A549 treated with ZK216348 at 1 μM for 4 hours (cell line): Measurements from ENCODE around the gene OR2AP1. TPM values are rescaled to one million over a fixed set of nuclear protein-coding genes. Genes with fewer than 3 reads are reported as not detected.

Experiments
- total RNA-seq: library from RNA; stranded (reverse); fragments of 200-300 nt; extraction: Qiagen RNA extraction; gene quantifications from 5 replicates; pipeline ENCODE4 v1.2.3, GENCODE V29; 2022; ENCODE audit warnings: low read depth

OR2AP1 gene
- not detected in 5 replicates for total RNA-seq

GRCh38 chr12:55572168-55572567 is at the start of gene OR2AP1:
TSS of gene OR2AP1 (plus strand) at chr12:55572468. CDS start at chr12:55574415, 1,947 bp downstream.

GRCh38 chr12:55549302-55549701 is 23.0 kb upstream of the OR2AP1 start, which contains the start of gene OR6C4:
TSS of gene OR6C4 (plus strand) at chr12:55549602. CDS start at chr12:55551227, 1,625 bp downstream.

Other genes starting within 250 kb of the OR2AP1 start
- not detected in 5 replicates for gene OR6C3, start 241.7 kb upstream of the OR2AP1 start, total RNA-seq
- not detected in 5 replicates for gene OR6C75, start 209.5 kb upstream of the OR2AP1 start, total RNA-seq
- not detected in 5 replicates for gene OR6C65, start 171.9 kb upstream of the OR2AP1 start, total RNA-seq
- not detected in 5 replicates for gene OR6C76, start 146.2 kb upstream of the OR2AP1 start, total RNA-seq
- gene OR6C2, start 128.4 kb upstream of the OR2AP1 start, total RNA-seq: not detected in 5 replicates
- gene OR6C70, start 102.3 kb upstream of the OR2AP1 start, total RNA-seq: not detected in 5 replicates
- gene OR6C68, start 80.1 kb upstream of the OR2AP1 start, total RNA-seq: not detected in 5 replicates
- gene OR6C4, start 22.9 kb upstream of the OR2AP1 start, total RNA-seq: not detected in 5 replicates
- gene OR10P1, start 64.4 kb downstream of the OR2AP1 start, total RNA-seq: not detected in 5 replicates
- gene ITGA7, start 135.4 kb downstream of the OR2AP1 start, total RNA-seq: 0.88 to 2.2 TPM (median 1.7 TPM) in 5 replicates
- gene BLOC1S1, start 143.6 kb downstream of the OR2AP1 start, total RNA-seq: 115 to 152 TPM (median 141 TPM) in 5 replicates
- gene RDH5, start 147.9 kb downstream of the OR2AP1 start, total RNA-seq: 1.3 to 3.7 TPM (median 2.9 TPM) in 5 replicates
- 655 to 775 TPM (median 692 TPM) in 5 replicates for gene CD63, start 156.5 kb downstream of the OR2AP1 start, total RNA-seq
- gene GDF11, start 170.7 kb downstream of the OR2AP1 start, total RNA-seq: 1.6 to 5.2 TPM (median 4.9 TPM) in 5 replicates
- gene SARNP, start 245.3 kb downstream of the OR2AP1 start, total RNA-seq: 87.9 to 174 TPM (median 93.1 TPM) in 5 replicates
- 77.5 to 103 TPM (median 99.1 TPM) in 5 replicates for gene ORMDL2, start 245.6 kb downstream of the OR2AP1 start, total RNA-seq